ENCODE results near the gene WFIKKN2. TPM values are rescaled to one million over a fixed set of nuclear protein-coding genes. Genes with fewer than 3 reads are reported as not detected.
A peak's percentile ranks its signal among the peaks of the same experiment; 100 is the strongest.
"Not testable (repeated sequence)": the region's sequence is repeated elsewhere in the genome, so short reads cannot be mapped to it uniquely, and the experiment has no call there.

Gene WFIKKN2
- total RNA-seq, 1 donor: under 0.01 TPM

GRCh38 chr17:50871364-50871763 is 36.0 kb downstream of the WFIKKN2 start:
- H3K4me3 ChIP-seq (ENCODE audit: low read depth, low read length): no peak overlapping the region
- no peak for TF ChIP-seq CTCF (IDR thresholded peaks at IDR 0.05; ENCODE audit: insufficient read depth, low read length)
- no peak for DNase-seq (ENCODE audit: low read depth)

GRCh38 chr17:50871898-50872297 is 36.5 kb downstream of the WFIKKN2 start:
- no peak overlapping the region for H3K4me3 ChIP-seq (ENCODE audit: low read depth, low read length)
- DNase-seq (ENCODE audit: low read depth): no peak
- TF ChIP-seq CTCF (IDR thresholded peaks at IDR 0.05; ENCODE audit: insufficient read depth, low read length): no peak

- TF ChIP-seq CTCF (IDR thresholded peaks at IDR 0.05; ENCODE audit: insufficient read depth, low read length): no peak
- peak; percentile 84 for DNase-seq (ENCODE audit: low read depth)
- no peak overlapping the region for H3K4me3 ChIP-seq (ENCODE audit: low read depth, low read length)
Measured at GRCh38 chr17:50872710-50873424, 37.5 kb downstream of the WFIKKN2 start.

GRCh38 chr17:50875074-50875473 is 39.7 kb downstream of the WFIKKN2 start:
- TF ChIP-seq CTCF (IDR thresholded peaks at IDR 0.05; ENCODE audit: insufficient read depth, low read length): no peak
- DNase-seq (ENCODE audit: low read depth): no peak

GRCh38 chr17:50877042-50877441 is 41.7 kb downstream of the WFIKKN2 start:
- not testable (repeated sequence) for DNase-seq (ENCODE audit: low read depth); H3K4me3 ChIP-seq (ENCODE audit: low read depth, low read length)

More at GRCh38 chr17:50875074-50875473, 39.7 kb downstream of the WFIKKN2 start:
- H3K4me3 ChIP-seq (ENCODE audit: low read depth, low read length): no peak overlapping the region

- H3K4me3 ChIP-seq (ENCODE audit: low read depth, low read length): no peak overlapping the region
- TF ChIP-seq CTCF (IDR thresholded peaks at IDR 0.05; ENCODE audit: insufficient read depth, low read length): no peak
- DNase-seq (ENCODE audit: low read depth): no peak
Measured at GRCh38 chr17:50877838-50878237, 42.5 kb downstream of the WFIKKN2 start.

- no peak for TF ChIP-seq CTCF (IDR thresholded peaks at IDR 0.05; ENCODE audit: insufficient read depth, low read length)
- DNase-seq (ENCODE audit: low read depth): no peak
- H3K4me3 ChIP-seq (ENCODE audit: low read depth, low read length): no peak overlapping the region
Measured at GRCh38 chr17:50879086-50879485, 43.7 kb downstream of the WFIKKN2 start.

Data from fibroblast of the aortic adventitia (primary cell).